Hematopoietic multipotent progenitor cell treated with erythropoietin and hydrocortisone succinate and interleukin-3 and kit ligand, for 15 days (in vitro differentiated cells): ENCODE measurements around the gene DBNDD1.
A peak's percentile ranks its signal among the peaks of the same experiment; 100 is the strongest.
"Not testable (repeated sequence)": the region's sequence is repeated elsewhere in the genome, so short reads cannot be mapped to it uniquely, and the experiment has no call there.

Experiments
- DNase-seq: peaks from one replicate; pipeline ENCODE4 v3.0.0-alpha.2; 2015; ENCODE audit warnings: low spot score

DBNDD1 gene

DNA sequence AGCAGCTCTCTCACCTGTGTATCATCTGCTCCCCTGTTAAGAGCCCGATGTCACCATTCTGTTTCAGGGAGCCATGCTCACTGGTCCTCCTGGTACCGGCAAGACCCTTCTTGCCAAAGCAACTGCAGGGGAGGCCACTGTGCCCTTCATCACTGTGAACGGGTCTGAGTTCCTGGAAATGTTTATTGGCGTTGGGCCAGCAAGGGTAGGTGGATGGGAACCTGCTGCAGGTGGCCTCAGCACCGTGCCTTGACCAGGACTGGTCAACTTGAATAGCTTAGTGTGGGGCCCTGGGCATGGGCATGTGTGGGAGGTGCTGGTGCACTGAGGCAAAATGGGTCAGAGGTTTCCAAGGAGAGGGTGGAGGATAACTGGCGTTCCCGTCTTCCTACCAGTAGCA is 28.5 kb downstream of the DBNDD1 start:
- DNase-seq = no peak

DNA sequence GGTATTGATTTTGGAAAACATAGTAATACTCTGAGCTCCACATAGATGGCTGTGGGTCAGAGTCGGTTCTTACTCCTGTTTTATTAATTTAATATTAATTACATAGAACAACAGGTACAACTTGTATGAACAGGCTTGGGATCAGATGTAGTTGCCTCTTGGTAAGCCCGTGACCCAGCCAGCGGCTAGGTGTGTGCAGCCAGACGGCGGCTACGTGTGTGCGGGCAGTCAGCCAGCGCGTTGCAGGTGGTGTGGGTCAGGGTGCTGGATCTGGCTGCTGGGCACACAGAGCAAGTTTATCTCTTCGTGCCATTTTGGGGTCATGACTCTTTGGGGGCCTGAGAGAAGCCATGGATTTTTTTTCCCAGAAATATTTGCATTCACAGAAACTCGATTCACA is 30.3 kb downstream of the DBNDD1 start:
- no peak for DNase-seq

DNA sequence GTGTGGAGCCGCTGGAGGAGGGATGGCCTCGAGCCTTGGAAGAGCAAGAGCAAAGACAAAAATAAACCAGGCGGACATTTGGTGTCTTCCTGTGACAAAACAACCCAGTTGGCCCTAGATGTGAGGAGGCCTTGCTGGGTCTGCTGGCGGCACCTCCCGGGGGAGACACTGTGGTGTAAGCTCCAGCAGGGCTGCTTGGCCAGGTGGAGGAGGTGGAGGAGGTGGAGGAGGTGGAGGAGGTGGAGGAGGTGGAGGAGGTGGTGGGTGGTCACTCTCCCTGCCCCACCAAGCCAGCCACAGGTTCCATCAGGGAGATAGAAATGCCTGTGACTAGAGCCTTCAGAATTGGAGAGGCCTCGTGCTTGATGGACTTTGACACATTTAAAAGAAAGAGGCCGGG is 32.1 kb downstream of the DBNDD1 start:
- no peak for DNase-seq

DNA sequence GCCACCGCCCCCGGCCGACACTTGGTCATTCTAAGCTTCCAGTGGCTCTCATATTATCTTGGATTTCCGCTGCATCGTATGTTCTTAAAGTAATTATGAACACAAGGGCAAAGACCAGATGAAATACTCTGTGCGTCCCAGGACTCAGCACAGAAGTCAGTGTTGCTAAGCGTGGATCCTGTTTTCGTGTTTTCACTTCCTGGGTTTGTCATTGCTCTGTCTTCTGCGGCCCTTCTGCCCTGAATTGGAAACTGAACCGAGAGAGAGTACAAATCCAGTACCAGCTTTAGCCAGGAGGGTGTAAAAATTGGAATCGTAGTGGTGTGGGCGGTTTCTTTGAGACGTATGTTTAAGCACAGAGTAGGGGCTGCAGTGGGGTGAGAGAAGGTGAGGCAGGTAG is 32.7 kb downstream of the DBNDD1 start:
- DNase-seq = no peak

DNA sequence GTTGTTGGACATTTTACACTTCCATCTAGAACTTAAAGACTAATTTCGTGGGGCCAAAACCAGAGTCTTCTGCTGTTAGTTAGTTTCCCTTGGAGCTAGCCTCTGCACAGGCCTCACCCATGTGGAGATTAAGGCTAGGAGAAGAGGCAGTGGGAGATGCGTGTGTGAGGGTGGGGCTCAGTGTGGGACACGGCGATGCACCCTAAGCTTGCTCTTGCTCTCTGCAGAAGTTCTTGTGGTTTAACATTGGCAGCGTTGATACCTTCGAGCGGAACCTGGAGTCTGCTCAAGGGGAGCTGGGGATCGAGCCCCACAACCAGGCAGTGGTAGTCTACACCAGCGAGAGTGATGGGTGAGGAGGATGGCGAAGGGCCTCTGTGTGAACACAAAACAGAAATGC is 34.0 kb downstream of the DBNDD1 start:
- no peak for DNase-seq

DNA sequence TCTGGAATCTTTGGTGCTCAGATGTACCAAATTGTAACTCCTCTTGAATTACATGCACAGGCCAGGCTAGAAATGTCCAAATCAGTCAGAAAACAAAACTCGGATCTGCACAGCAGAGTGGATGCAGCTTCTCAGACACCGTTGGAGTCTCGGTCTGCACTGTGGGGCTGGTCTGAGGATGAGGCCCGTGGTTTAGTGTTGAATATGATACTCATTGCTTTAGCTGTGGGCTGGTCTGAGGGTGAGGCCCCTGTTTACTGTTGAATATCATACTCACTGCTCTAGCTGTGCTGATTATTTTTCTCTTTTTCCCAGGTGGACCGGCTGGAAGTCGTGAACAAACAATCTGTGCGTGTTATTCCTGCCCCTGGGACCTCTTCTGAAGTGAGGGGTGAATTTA is 35.0 kb downstream of the DBNDD1 start:
- no peak for DNase-seq

DNA sequence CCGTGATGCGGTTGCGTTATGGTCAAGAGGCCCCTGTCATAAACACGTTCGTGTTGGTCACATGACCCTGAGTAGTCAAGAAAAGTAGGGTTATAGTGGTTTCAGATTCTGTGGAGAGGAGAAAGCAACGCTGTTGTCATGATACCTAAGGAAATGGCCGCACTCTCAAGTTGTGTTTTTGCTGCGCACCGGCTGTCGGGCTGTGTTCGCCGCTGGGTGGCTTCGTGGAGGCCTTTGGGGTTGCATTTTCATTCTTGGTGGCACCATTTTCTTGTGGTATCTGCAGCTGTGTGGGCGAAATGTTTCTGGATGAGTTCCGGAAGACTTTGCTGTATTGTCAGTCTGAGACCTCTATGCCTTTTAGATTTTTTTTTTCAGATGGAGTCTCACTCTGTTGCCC is 35.7 kb downstream of the DBNDD1 start:
- no peak for DNase-seq

DNA sequence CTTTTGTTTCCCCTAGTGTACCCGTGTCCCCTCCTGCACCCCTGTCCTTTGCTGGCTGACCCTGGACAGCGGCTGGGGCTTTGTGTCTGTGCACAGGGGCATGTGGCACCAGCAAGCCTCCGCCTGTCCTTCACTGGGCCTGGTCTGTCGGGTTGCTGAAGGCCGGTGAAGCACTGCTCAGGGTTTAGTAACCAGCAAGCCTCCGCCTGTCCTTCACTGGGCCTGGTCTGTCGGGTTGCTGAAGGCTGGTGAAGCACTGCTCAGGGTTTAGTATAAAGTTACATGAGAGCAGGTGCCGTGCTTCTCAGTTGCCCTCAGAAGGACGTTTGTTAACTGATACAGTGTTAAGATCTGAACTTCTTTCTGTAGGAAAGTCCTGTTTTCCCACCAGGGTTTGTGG is 36.9 kb downstream of the DBNDD1 start:
- no peak for DNase-seq

DNA sequence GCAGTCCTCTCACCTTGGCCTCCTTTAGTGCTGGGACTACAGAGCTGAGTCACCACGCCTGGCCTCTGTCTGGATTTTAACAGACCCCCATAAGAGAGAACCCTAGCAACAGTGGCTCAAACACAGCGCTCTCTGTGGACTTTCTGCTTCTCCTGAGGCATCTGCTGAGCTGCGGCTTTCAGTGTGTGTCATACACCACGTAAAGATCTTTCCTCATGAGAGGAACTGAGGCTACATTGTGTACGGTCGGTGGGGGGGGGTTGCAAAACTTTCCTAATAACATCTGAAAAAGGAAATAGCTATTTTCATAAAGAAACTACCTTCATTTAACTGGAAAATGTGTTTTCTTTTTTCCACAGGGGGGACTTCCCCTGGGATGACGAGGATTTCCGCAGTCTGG is 37.8 kb downstream of the DBNDD1 start:
- no peak for DNase-seq

DNA sequence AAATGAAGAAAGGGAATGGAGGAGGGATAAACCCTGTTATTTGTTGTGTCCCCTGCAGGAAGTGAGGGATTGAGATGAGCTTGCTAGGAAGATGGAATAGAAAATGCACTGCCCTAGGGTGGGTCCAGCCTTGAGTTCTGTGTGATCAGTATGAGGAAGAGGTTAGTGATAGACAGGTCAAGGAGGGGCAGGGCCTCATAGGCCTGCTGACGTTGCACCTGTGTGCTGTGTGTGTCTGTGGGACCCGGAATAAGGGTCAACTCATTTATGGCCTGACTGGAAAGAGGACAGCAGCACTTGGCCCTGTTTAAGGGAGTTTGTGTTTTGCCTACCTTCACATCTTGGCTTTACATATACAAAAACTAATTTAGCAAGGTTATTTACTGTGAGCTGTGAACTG is 44.4 kb downstream of the DBNDD1 start:
- no peak for DNase-seq

DNA sequence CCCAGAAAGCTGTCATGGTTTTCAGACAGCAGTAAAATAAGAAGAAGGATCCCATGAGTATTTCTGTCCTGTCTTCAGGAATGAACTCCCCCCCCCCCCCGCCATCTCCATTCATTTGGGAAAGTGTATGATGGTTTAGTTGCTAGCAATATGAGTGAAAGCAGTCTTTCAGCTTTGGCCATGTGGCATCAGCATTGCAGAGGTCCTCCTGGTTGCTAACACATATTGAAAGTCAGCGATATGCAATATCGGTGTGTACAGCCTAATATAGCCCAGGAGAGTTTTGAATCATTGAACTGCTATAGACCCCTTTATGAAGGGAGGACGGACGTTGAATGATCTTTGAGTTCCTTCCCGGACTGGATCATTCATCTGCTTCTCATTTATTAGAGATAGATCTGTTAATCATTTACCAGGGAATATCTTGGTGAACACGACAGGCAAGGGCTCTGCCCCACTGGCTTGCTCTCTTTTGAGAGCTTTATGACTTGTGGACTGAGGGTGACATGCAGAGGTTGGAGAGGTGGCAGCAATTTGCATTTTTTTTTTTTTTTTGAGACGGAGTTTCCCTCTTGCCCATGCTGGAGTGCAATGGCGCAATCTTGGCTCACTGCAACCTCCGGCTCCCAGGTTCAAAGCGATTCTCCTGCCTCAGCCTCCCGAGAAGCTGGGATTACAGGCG is 45.5 kb downstream of the DBNDD1 start:
- DNase-seq = no peak

DNA sequence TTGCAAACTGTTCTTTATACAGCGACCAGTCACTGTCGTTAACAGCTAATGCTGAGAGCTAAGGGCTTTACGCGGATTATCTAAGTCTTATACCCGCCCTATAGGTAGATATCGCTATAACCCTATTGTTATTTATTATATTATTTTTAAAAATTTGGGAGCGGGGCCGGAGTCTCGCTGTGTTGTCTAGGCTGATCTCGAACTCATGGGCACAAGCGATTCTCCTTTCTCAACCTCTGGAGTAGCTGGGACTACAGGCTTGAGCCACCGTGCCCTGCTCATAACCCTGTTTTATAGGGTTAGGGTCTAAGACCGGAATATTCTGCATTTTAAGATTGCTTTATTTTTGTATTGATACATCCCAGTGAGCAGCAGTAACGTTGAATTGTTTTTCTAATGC is 46.0 kb downstream of the DBNDD1 start:
- no peak for DNase-seq

DNA sequence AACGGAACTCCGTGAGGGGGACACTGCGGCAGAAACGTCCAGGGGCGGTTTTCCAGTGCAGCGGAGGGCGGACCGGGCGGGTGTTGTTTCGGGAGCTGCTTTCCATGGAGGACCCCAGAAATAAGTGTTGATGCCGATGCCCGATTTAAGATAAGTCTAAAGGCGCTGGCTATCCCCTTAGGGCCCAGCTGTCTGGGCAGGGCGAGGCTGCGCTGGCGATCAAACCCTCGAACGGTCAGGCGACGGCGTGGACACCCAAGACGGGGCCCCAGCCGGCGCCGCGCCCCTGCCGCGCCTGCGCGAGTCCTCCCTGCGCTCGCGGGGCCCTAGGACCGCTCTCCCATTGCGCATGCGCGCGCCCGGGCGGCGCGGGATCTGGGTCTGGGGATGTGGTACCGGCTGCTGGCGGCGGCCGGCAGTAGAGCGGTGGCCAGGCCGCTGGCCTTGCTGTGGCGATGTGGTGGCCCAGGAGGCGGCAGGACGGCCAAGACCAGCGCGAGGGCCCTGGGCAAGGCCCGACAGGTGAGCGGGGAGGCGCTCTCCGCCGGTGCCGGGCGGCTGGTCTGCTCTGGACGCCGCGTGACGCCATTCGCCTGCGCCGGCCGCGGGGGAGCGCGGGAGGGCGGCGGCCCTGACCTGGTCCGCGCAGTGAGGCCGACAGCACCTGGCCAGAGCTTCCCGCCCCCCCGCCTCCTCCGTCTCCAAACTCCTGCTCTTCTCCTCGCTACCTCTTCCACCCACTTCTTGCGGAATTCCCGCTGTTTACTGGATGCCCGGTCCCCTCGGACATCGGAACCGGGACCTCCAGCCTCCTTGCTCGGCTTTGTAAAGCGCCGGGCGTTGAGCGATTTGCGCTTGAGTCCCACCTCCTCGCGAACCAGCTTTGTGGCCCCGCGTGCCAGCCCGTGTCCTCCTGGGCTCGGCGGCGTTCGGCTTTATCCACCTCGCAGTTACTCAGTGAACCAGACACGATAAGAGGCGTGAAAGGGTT is 46.7 kb downstream of the DBNDD1 start:
- DNase-seq = peak; percentile 95

DNA sequence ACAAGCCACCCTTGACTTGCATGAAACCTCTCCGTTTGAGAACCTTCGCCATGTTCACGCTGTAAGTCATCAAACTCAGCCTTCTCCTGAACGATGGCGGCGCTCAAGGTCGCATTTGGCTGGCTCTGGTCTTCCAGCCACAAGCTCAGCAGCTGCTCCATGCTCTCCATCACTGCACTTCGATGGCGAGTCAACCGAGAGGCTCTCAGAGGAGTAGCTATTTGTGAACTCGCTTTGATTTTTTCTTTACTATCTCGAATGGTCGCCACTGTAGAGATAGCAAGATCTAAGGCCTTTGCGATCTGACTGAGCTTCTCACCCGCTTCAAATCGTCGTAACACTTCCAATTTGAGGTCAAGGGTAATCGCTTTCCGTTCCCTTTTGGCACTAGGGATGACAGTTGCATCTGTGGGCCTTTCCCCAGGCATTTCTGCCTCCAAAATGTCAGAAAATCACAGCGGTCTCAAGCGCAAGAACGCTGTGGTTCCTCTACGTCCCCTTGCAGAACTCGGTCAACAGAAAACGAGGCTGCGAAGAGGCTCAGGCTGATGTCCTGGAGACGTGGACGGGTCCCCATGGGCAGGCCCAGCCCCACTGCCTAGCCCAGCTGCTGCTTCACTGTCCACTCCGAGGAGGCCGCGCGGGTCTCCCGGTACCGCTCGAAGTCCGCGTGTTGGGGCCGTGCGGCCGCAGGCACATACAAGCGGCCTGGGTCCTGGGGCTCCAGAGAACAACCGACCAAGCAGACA is 47.6 kb downstream of the DBNDD1 start:
- no peak for DNase-seq

DNA sequence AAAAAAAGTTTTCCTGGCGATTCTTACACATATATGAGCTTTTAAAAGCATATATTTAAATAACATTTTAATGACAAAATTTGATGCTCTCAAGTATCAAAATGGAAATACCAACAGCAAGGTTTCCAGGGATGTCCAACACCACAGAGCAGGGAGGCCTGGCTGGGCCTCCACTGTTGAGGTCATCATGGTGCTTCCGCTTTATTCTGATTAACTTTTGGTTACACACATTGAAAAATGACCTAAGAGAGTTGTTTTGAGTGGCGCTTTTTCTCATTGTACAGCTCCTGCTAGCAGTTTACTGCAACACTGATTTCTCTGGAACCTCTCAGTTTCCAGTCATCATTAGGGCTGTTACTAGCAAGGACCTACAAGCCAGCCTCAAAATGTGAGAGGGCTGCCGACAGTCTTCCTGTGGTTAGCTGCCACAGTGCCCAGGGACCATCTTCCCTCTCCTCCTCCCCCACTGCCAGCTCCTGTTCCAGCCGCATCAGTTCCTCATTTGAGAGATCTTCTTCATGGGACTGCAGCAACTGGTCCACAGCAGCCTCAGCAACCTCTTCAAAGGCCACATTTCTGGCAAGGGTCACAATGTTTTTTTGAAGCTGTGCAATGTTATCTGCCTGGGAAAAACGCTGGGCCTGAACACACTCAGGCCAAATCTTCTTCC is 49.4 kb downstream of the DBNDD1 start:
- DNase-seq = no peak

DNA sequence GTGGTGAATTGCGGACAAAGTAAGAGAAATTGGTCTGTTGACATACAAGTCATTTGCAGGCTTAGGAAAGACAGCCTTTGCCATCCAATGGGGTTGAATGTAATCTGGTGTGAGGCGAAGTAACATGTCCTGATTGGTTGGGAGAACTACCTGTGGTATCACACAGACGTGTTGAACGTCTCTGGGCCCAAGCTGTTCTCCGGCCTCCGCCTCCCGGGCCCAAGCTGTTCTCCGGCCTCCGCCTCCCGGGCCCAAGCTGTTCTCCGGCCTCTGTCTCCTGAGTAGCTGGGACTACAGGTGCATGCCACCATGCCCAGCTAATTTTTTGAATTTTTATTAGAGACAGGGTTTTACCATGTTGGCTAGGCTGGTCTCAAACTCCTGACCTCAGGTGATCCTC is 51.2 kb downstream of the DBNDD1 start:
- DNase-seq = not testable (repeated sequence)

DNA sequence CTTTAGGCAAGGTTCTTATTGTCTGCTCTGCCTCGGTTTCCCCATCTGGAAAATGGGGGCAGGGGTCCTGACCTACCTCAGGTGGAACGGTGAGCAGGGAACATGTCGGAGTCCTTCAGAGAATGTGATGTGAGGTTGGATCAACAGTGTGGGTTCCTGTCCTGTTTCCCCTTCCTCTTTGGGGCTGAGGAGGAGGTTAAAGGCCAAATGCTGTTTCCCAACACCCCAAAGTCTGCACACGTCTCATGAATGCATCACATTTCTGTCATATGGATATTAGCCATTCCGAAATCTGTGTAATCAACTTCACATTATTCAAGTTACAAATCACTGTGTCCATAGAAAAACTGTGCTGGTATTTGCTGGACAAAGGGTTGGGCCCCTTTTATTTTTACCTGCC is 51.8 kb downstream of the DBNDD1 start:
- not testable (repeated sequence) for DNase-seq

DNA sequence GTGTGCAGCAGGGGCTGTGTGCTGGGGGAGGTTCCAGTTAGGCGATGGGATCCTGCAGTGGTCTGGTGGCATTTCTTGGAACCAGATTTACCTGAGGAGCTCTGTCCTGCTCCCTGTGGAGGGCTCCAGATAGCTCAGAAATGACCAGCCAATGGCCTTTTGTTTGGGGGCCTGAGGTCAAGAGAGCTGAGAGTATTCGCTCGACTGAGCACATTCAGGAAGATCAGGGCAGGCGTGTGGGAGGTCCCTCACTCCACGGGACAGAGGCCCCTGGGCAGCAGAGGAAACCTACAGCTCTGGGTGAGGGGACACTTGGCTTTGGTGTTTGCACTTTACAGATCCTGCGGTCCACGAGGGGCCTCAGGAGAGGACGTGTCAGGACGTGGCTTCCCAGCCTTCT is 52.5 kb downstream of the DBNDD1 start:
- DNase-seq = no peak

DNA sequence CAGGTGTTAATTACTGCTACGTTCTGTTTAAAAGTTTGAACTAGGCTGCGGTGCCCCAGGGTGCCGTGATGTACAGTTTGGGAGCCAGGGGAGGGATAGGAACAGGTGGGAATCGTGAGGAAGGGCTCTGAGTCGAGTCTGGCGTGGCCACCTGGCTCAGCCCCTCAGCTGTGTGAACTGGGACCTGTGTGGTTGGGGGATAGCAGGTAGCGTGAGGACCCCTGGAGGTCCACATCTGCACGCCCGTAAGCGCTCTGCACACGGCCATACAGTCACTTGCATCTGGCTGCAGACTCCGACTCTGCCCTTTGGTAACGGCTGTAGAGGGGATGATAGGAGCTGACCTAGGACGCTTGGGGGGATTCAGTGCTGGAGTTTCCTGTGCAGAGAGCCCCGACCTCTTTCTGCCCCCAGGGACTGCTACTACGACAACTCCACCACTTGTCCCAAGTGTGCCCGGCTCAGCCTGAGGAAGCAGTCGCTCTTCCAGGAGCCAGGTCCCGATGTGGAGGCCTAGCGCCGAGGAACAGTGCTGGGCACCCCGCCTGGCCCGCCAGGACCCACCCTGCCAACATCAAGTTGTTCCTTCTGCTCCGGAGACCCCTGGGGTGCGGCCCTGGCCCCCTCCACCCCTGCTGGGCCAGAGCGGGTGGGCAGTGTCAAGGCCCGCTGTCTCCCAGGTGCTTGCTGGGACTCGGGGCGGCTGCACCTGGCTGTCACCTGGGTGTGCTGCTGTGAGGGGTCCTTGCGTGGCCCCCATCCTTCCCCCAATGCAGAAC is 53.6 kb downstream of the DBNDD1 start:
- no peak for DNase-seq

DNA sequence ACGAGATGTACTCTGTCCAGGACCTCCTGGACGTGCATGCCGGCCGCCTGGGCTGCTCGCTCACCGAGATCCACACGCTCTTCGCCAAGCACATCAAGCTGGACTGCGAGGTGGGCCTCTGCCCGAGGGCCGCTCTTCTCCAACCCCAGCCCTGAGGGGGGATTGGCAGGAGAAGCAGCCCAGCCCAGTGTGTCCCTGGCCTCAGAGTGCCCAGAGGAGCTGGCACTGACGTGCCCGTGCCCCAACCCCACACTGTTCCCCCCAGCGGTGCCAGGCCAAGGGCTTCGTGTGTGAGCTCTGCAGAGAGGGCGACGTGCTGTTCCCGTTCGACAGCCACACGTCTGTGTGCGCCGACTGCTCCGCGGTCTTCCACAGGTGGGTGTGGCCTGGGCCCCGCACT is 55.1 kb downstream of the DBNDD1 start:
- DNase-seq = no peak

DNA sequence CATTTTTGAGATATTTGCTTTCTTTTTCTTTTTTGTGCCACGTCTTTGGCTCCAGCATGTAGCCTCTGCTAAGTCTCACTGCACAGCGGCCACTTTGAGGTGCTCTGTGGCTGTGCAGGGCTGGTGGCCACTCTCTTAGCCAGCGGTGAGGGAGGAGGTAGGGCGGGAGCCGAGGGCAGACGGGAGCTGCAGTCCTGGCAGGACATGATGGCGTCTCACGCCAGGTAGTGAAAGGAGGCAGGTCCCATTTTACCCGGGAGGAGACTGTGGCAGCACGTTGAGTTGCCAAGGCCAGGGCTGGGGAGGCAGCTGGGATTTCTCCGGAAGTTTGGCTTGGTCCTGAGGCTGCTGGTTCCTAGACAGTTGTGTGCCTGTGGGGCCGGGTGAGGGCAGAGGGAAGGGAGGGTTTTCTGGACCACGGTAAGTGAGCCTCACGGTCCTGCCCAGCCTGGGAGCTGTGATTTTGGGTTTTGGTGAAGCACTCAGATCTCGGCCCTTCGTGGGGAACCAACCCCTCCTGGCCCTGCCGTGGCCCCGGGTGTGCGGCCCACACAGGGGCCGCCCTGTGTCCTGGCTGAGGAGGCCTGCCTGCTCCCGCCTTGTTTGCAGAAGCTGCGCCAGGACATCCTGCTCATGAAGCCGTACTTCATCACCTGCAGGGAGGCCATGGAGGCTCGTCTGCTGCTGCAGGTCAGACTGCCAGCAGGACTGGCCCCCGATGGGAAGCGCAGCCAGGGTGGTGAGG is 56.3 kb downstream of the DBNDD1 start:
- no peak for DNase-seq
